B cell (primary cell): Measurements from ENCODE around the gene GPR146. TPM values are rescaled to one million over a fixed set of nuclear protein-coding genes. Genes with fewer than 3 reads are reported as not detected.

ENCODE experiments used
- ATAC-seq: fragments of 200-7000 bp; cut with Tn5 transposase; one replicate; pipeline ENCODE4 v1.10.0; 2021; ENCODE audit warnings: low read depth, mild to moderate bottlenecking, moderate number of reproducible peaks, moderate library complexity
- CTCF ChIA-PET: fragments of 350-600 bp; sonication (Branson Sonifier 250); formaldehyde crosslinking; loops from one replicate; lab custom pipeline; 2021; ENCODE audit warnings: antibody characterized with exemption, inconsistent platforms; lab: Charles Lee
- POLR2A ChIA-PET: fragments of 350-600 bp; sonication (Branson Sonifier 250); formaldehyde crosslinking; loops from one replicate; lab custom pipeline; 2021; ENCODE audit warnings: antibody characterized with exemption; lab: Charles Lee
- DNase-seq: peaks from one replicate; pipeline ENCODE4 v3.0.0; 2013
- H2AFZ ChIP-seq: 2 replicates; pipeline ENCODE4 v1.6.1; 2012; ENCODE audit warnings: mild to moderate bottlenecking, low read depth, low read length; ENCODE audit not compliant: insufficient read depth, poor library complexity, severe bottlenecking
- H3K27ac ChIP-seq, 2 donors: 1 replicate in 1 of 2; 2 replicates in 1 of 2; pipeline ENCODE4 v1.5.1; 2012 to 2013; ENCODE audit warnings: low read length in 2 of 2, mild to moderate bottlenecking in 2 of 2, moderate library complexity in 1 of 2
- H3K27me3 ChIP-seq, 4 experiments: fragments of 200-600 bp in 1 of 4; sonication (generic) in 1 of 4; replicated peaks in 1 of 4; 1 replicate in 2 of 4; 2 replicates in 2 of 4; pipeline versions ENCODE4 v1.6.1 to v1.7.0; 2013 to 2016; ENCODE audit warnings: low read length in 3 of 4, mild to moderate bottlenecking in 2 of 4, mixed read lengths in 1 of 4, moderate library complexity in 1 of 4; ENCODE audit not compliant: insufficient read depth in 4 of 4, control insufficient read depth in 3 of 4; ENCODE audit errors: control extremely low read depth in 1 of 4
- H3K36me3 ChIP-seq, 2 experiments: replicated peaks in 1 of 2; 1 replicate in 1 of 2; 2 replicates in 1 of 2; pipeline versions ENCODE4 v1.6.1 to v1.7.1; 2013; ENCODE audit warnings: low read length in 1 of 2; ENCODE audit not compliant: insufficient read depth in 2 of 2, control insufficient read depth in 1 of 2; ENCODE audit errors: control extremely low read depth in 1 of 2, extremely low read depth in 1 of 2
- H3K4me1 ChIP-seq, 2 donors: fragments of 200-600 bp in 1 of 2; sonication (generic) in 1 of 2; 1 replicate in 1 of 2; 2 replicates in 1 of 2; pipeline versions ENCODE4 v1.5.1 to v1.6.1; 2013 to 2017; ENCODE audit warnings: low read length in 2 of 2; ENCODE audit not compliant: control insufficient read depth in 2 of 2, insufficient read depth in 2 of 2
- H3K4me2 ChIP-seq: replicated peaks from 2 replicates; pipeline ENCODE3; 2012; ENCODE audit warnings: mild to moderate bottlenecking, low read depth, low read length; ENCODE audit not compliant: poor library complexity, severe bottlenecking
- H3K4me3 ChIP-seq, 5 experiments: fragments of 200-600 bp in 1 of 5; sonication (generic) in 1 of 5; 1 replicate in 3 of 5; 2 replicates in 2 of 5; pipeline versions ENCODE4 v1.5.1 to v1.7.0; 2011 to 2016; ENCODE audit warnings: low read length in 4 of 5, mild to moderate bottlenecking in 4 of 5, low read depth in 2 of 5, control low read depth in 1 of 5, moderate library complexity in 1 of 5; ENCODE audit not compliant: insufficient read depth in 1 of 5; ENCODE audit errors: control extremely low read depth in 1 of 5, extremely low read depth in 1 of 5
- H3K79me2 ChIP-seq: fragments of 200-600 bp; sonication (generic); one replicate; pipeline ENCODE4 v1.6.0; 2016; ENCODE audit warnings: low read length; ENCODE audit not compliant: control insufficient read depth, insufficient read depth
- H3K9ac ChIP-seq: fragments of 200-600 bp; sonication (generic); 2 replicates; pipeline ENCODE4 v1.6.1; 2017; ENCODE audit warnings: mild to moderate bottlenecking, low read length, moderate library complexity
- H3K9me3 ChIP-seq, 3 donors: one replicate each; pipeline versions ENCODE4 v1.6.1 to v1.7.1; 2013; ENCODE audit warnings: low read length in 2 of 3; ENCODE audit not compliant: control insufficient read depth in 2 of 3, insufficient read depth in 1 of 3; ENCODE audit errors: control extremely low read depth in 1 of 3
- H4K20me1 ChIP-seq: 2 replicates; pipeline ENCODE4 v1.6.0; 2012; ENCODE audit warnings: mild to moderate bottlenecking, low read length; ENCODE audit not compliant: insufficient read depth, control insufficient read depth, poor library complexity, severe bottlenecking
- H3K27ac Mint-ChIP-seq: one replicate; pipeline ENCODE4 v1.8.0; 2021; ENCODE audit warnings: mixed read lengths
- H3K27me3 Mint-ChIP-seq: one replicate; pipeline ENCODE4 v1.8.0; 2021; ENCODE audit warnings: mixed read lengths
- H3K4me1 Mint-ChIP-seq: one replicate; pipeline ENCODE4 v1.8.0; 2021; ENCODE audit warnings: mixed read lengths
- H3K4me3 Mint-ChIP-seq: one replicate; pipeline ENCODE4 v1.8.0; 2021; ENCODE audit warnings: mixed read lengths
- H3K9me3 Mint-ChIP-seq: one replicate; pipeline ENCODE4 v1.8.0; 2022; ENCODE audit warnings: mixed read lengths; ENCODE audit not compliant: insufficient read depth
- CTCF ChIP-seq: fragments of 200-600 bp; IDR thresholded peaks from one replicate; pipeline ENCODE4 v1.8.0; 2022; ENCODE audit warnings: antibody characterized with exemption, mild to moderate bottlenecking
- EZH2 ChIP-seq: IDR thresholded peaks from 2 replicates; pipeline ENCODE4 v1.6.1; 2012; ENCODE audit warnings: borderline replicate concordance, low read depth, mild to moderate bottlenecking, moderate library complexity, low read length; ENCODE audit not compliant: insufficient read depth, poor library complexity, severe bottlenecking
- WGBS: methylation state at CpG from one replicate; pipeline ENCODE4 v1.1.5; 2013; ENCODE audit warnings: missing lambda C conversion rate; ENCODE audit not compliant: insufficient coverage; 5-methylcytosine and 5-hydroxymethylcytosine counted together
- intact Hi-C: fragments of 100-400 bp; cut with micrococcal nuclease; formaldehyde crosslinking; loops from one replicate; pipeline ENCODE4 v1.10.0; 2022
- polyA plus RNA-seq: library from polyadenylated mRNA; depleted of rRNA; stranded (reverse); fragments of >200 nt; gene quantifications from 2 replicates; pipeline ENCODE4 v1.2.3, GENCODE V29; 2012
- total RNA-seq, 2 donors: library from RNA; stranded (reverse); fragments of 120-200 nt in 1 of 2; gene quantifications; 1 replicate in 1 of 2; 2 replicates in 1 of 2; pipeline versions ENCODE4 v1.2.3 to v1.2.4, GENCODE V29; 2013 to 2022

The GPR146 gene
- total and polyA plus RNA-seq, 2 donors (not counting 1 experiment from before 2014, with no cell fraction given): 4.2 to 45.4 TPM

- intact Hi-C loops: loop anchor here (2.0 kb wide), 1 partner anchor 16 kb away; no protein-coding TSS in a partner anchor
- Mint-ChIP-seq H3K27ac (no peak overlapping the region), H3K4me3 (peak overlapping the region; percentile 84), H3K9me3 (no peaks in the 10 kb centered on the region), H3K27me3 (peaks cover 7% of the 10 kb centered on the region), H3K4me1 (peaks cover 35% of the 10 kb centered on the region)
- TF ChIP-seq EZH2 (no peak), CTCF (no peak)
- ChIA-PET POLR2A (interaction anchor here (2.0 to 2.2 kb wide), 2 partner anchors 17 to 35 kb away, joined by 5 to 7 read pairs; a partner anchor contains a TSS), CTCF (interaction anchor here (0.6 to 4.7 kb wide), 6 partner anchors 16 to 159 kb away, joined by 3 to 20 read pairs (median 10); partner anchors contain the start of gene GPER1)
- Histone ChIP-seq H3K27ac (no peak overlapping the region), H3K4me3 (peak overlapping the region in 3 of 5 experiments; percentile 0 to 39 (median 20)), H2AFZ (peak overlapping the region; percentile 18), H3K79me2 (peaks cover 9% of the 10 kb centered on the region), H4K20me1 (no peaks in the 10 kb centered on the region), H3K36me3 (no peaks in the 10 kb centered on the region), H3K27me3 (peaks cover 0 to 6% (median 3%) of the 10 kb centered on the region in 4 experiments), H3K4me1 (peaks cover 7 to 31% of the 10 kb centered on the region in 2 donors), H3K9ac (peak overlapping the region; percentile 36), H3K9me3 (peaks cover 0 to 8% (median 0%) of the 10 kb centered on the region in 3 donors), H3K4me2 (peak overlapping the region; percentile 47)
- WGBS: 66% methylated on average over 34 of the region's 34 CpGs
- peak; percentile 28 for ATAC-seq
- DNase-seq: peak; percentile 51
Observed at GRCh38 chr7:1103009-1103788, 58.9 kb downstream of the GPR146 start.
